ENCODE measurements around the gene PRCC. TPM values are rescaled to one million over a fixed set of nuclear protein-coding genes. Genes with fewer than 3 reads are reported as not detected.

PRCC gene
- total RNA-seq, 1 experiment from 2014 or later: 103 TPM

DNA sequence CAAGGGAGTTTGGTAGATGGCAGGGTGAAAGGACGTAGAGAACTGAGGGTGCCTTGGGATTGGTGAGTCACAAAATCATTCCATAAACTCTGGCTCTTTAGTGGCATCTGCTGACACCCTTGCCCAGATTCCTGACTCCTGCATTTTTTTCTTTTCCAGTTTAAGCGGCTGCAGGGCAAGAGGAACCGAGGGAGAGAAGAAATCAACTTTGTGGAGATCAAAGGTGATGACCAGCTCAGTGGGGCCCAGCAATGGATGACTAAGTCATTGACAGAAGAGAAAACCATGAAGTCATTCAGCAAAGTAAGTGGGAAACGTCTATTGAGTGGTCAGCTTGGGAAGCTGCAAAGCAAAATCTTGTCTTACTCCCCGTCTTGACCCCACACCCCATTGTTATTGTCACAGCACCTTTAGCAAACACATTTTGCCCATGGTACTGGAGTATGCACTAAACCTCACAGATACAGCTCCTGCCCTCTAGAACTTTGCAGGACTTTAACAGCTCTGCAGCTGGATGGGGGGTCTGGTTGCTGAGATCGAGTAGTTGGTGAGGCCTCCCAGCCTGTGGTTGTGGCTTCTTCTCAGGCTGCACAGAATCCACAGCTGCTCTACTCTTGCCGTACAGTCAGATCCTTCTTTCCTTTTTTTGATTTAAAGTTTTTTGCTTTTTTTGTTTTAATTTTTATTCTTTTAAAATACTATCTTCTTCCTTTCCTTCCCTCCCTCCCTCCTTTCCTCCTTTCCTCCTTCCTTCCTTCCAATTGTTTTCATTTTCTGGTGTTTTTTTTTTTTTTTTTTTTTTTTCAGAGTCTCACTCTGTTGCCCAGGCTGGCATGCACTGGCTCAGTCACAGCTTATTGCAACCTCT, 27.4 kb downstream of the PRCC start:
- ATAC-seq: no peak
- H3K27me3 ChIP-seq (ENCODE audit: low read length): no peaks in the 10 kb centered on the region
- H3F3A ChIP-seq (ENCODE audit: low read length, unreplicated experiment): no peaks in the 10 kb centered on the region
- intact Hi-C loops (cut with micrococcal nuclease): no loop called here
- H3K4me2 ChIP-seq (ENCODE audit: low read length): no peak overlapping the region
- no peak overlapping the region for H3K9ac ChIP-seq (ENCODE audit: low read length)
- peaks cover 10% of the 10 kb centered on the region for H3K4me1 ChIP-seq (ENCODE audit: insufficient read depth, low read length)
- POLR2A ChIA-PET (ENCODE audit: unreplicated experiment): no interaction called here
- CTCF ChIA-PET: no interaction called here
- H3K9me3 ChIP-seq (ENCODE audit: low read length): no peaks in the 10 kb centered on the region
- peaks cover 84% of the 10 kb centered on the region for H3K36me3 ChIP-seq (ENCODE audit: low read depth, low read length)
- no peaks in the 10 kb centered on the region for H3K9me2 ChIP-seq (replicated peaks; ENCODE audit: low read length)
- no peak overlapping the region for H2AFZ ChIP-seq (ENCODE audit: low read length)
- no peak for DNase-seq
- no peak overlapping the region for H3K4me3 ChIP-seq (ENCODE audit: low read length)
- TF ChIP-seq EZH2phosphoT487 (IDR thresholded peaks at IDR 0.05; ENCODE audit: borderline replicate concordance, low read length): no peak
- TF ChIP-seq, protein P1, sequence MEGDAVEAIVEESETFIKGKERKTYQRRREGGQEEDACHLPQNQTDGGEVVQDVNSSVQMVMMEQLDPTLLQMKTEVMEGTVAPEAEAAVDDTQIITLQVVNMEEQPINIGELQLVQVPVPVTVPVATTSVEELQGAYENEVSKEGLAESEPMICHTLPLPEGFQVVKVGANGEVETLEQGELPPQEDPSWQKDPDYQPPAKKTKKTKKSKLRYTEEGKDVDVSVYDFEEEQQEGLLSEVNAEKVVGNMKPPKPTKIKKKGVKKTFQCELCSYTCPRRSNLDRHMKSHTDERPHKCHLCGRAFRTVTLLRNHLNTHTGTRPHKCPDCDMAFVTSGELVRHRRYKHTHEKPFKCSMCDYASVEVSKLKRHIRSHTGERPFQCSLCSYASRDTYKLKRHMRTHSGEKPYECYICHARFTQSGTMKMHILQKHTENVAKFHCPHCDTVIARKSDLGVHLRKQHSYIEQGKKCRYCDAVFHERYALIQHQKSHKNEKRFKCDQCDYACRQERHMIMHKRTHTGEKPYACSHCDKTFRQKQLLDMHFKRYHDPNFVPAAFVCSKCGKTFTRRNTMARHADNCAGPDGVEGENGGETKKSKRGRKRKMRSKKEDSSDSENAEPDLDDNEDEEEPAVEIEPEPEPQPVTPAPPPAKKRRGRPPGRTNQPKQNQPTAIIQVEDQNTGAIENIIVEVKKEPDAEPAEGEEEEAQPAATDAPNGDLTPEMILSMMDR (conservative IDR thresholded peaks at IDR 0.05; ENCODE audit: low read depth, low read length): no peak
- no peak for TF ChIP-seq EZH2 (IDR thresholded peaks at IDR 0.05; ENCODE audit: low read length, unreplicated experiment)
- no peak overlapping the region for H3K27ac ChIP-seq (ENCODE audit: low read length)
- BruUV-seq (replicated peaks): no TSS peak
- no peaks in the 10 kb centered on the region for H4K20me1 ChIP-seq (ENCODE audit: low read length)
- peaks cover 16% of the 10 kb centered on the region; the same call in 1 of the 2 replicates for H3K79me2 ChIP-seq (ENCODE audit: low read length)

DNA sequence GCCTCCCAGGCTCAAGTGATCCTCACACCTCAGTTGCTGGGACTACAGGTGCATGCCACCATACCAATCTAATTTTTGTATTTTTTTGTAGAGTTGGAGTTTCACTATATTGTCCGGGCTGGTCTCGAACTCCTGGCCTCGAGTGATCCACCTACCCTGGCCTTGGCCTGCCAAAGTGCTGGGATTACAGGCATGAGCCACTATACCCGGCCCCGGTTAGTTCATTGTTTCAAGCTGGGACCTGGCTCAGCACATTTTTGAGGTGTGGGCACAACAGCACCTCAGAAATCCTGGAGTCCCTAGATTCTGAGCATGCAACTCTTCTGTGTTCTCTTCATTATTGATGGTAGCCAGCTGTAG, 28.0 kb downstream of the PRCC start:
- H3K36me3 ChIP-seq (ENCODE audit: low read depth, low read length): peaks cover 85% of the 10 kb centered on the region
- no peaks in the 10 kb centered on the region for H3K27me3 ChIP-seq (ENCODE audit: low read length)
- H3K4me1 ChIP-seq (ENCODE audit: insufficient read depth, low read length): peaks cover 10% of the 10 kb centered on the region
- no peaks in the 10 kb centered on the region for H3K9me2 ChIP-seq (replicated peaks; ENCODE audit: low read length)
- BruUV-seq (replicated peaks): no TSS peak
- ATAC-seq: no peak
- no peak for DNase-seq
- H3K9ac ChIP-seq (ENCODE audit: low read length): no peak overlapping the region
- no peaks in the 10 kb centered on the region for H3F3A ChIP-seq (ENCODE audit: low read length, unreplicated experiment)
- H3K4me3 ChIP-seq (ENCODE audit: low read length): no peak overlapping the region
- H2AFZ ChIP-seq (ENCODE audit: low read length): no peak overlapping the region
- H3K9me3 ChIP-seq (ENCODE audit: low read length): no peaks in the 10 kb centered on the region
- H3K27ac ChIP-seq (ENCODE audit: low read length): no peak overlapping the region
- no peaks in the 10 kb centered on the region for H4K20me1 ChIP-seq (ENCODE audit: low read length)
- POLR2A ChIA-PET (ENCODE audit: unreplicated experiment): no interaction called here
- no peak overlapping the region for H3K4me2 ChIP-seq (ENCODE audit: low read length)
- peaks cover 11% of the 10 kb centered on the region; the same call in 1 of the 2 replicates for H3K79me2 ChIP-seq (ENCODE audit: low read length)
- intact Hi-C loops (cut with micrococcal nuclease): no loop called here
- no peak for TF ChIP-seq EZH2phosphoT487 (IDR thresholded peaks at IDR 0.05; ENCODE audit: borderline replicate concordance, low read length)
- no peak for TF ChIP-seq EZH2 (IDR thresholded peaks at IDR 0.05; ENCODE audit: low read length, unreplicated experiment)
- TF ChIP-seq, protein P1 (conservative IDR thresholded peaks at IDR 0.05; ENCODE audit: low read depth, low read length): no peak
- CTCF ChIA-PET: no interaction called here

GRCh38 chr1:156795787-156796186, 28.5 kb downstream of the PRCC start:
- Histone ChIP-seq H3K36me3 (ENCODE audit: low read depth, low read length) (peaks cover 85% of the 10 kb centered on the region), H3K9me3 (ENCODE audit: low read length) (no peaks in the 10 kb centered on the region), H3K9ac (ENCODE audit: low read length) (no peak overlapping the region), H3K4me3 (ENCODE audit: low read length) (no peak overlapping the region), H3K79me2 (ENCODE audit: low read length) (peaks cover 10% of the 10 kb centered on the region; the same call in 1 of the 2 replicates), H3K4me2 (ENCODE audit: low read length) (no peak overlapping the region), H3K27me3 (ENCODE audit: low read length) (no peaks in the 10 kb centered on the region), H3K9me2 (replicated peaks; ENCODE audit: low read length) (no peaks in the 10 kb centered on the region), H3K27ac (ENCODE audit: low read length) (no peak overlapping the region), H3K4me1 (ENCODE audit: insufficient read depth, low read length) (peaks cover 10% of the 10 kb centered on the region), H2AFZ (ENCODE audit: low read length) (no peak overlapping the region), H3F3A (ENCODE audit: low read length, unreplicated experiment) (no peaks in the 10 kb centered on the region), H4K20me1 (ENCODE audit: low read length) (no peaks in the 10 kb centered on the region)
- DNase-seq (no peak), ATAC-seq (no peak)
- POLR2A ChIA-PET (ENCODE audit: unreplicated experiment): no interaction called here
- no peak for TF ChIP-seq EZH2 (IDR thresholded peaks at IDR 0.05; ENCODE audit: low read length, unreplicated experiment)
- no peak for TF ChIP-seq EZH2phosphoT487 (IDR thresholded peaks at IDR 0.05; ENCODE audit: borderline replicate concordance, low read length)
- TF ChIP-seq, protein P1 (conservative IDR thresholded peaks at IDR 0.05; ENCODE audit: low read depth, low read length): no peak
- CTCF ChIA-PET: interaction anchor here (1.0 kb wide), 1 partner anchor 69 kb away, joined by 4 read pairs; no protein-coding TSS in a partner anchor
- intact Hi-C loops (cut with micrococcal nuclease): no loop called here
- BruUV-seq (replicated peaks): no TSS peak
